Measurements from ENCODE around the gene PDSS2.
"Not testable (repeated sequence)": the region's sequence is repeated elsewhere in the genome, so short reads cannot be mapped to it uniquely, and the experiment has no call there.

Gene PDSS2

GRCh38 chr6:107413966-107414645 lies 45.3 kb downstream of the PDSS2 start:
- DNase-seq, result no peak

GRCh38 chr6:107411161-107411560 lies 48.2 kb downstream of the PDSS2 start:
- no peak for DNase-seq

- DNase-seq, result no peak
Measured at GRCh38 chr6:107409942-107410341, 49.4 kb downstream of the PDSS2 start.

- no peak for DNase-seq
Measured at GRCh38 chr6:107408714-107409113, 50.6 kb downstream of the PDSS2 start.

GRCh38 chr6:107405002-107405401 lies 54.4 kb downstream of the PDSS2 start:
- DNase-seq, result no peak

- DNase-seq, result no peak
Measured at GRCh38 chr6:107402533-107402932, 56.8 kb downstream of the PDSS2 start.

- DNase-seq, result no peak
Measured at GRCh38 chr6:107401573-107401972, 57.8 kb downstream of the PDSS2 start.

- no peak for DNase-seq
Measured at GRCh38 chr6:107400616-107401147, 58.7 kb downstream of the PDSS2 start.

- no peak for DNase-seq
Measured at GRCh38 chr6:107399935-107400334, 59.4 kb downstream of the PDSS2 start.

- no peak for DNase-seq
Measured at GRCh38 chr6:107398001-107398400, 61.4 kb downstream of the PDSS2 start.

GRCh38 chr6:107396211-107396610 lies 63.2 kb downstream of the PDSS2 start:
- no peak for DNase-seq

GRCh38 chr6:107392069-107392468 lies 67.3 kb downstream of the PDSS2 start:
- DNase-seq, result no peak

GRCh38 chr6:107390685-107391435 lies 68.5 kb downstream of the PDSS2 start:
- no peak for DNase-seq

GRCh38 chr6:107390056-107390455 lies 69.3 kb downstream of the PDSS2 start:
- no peak for DNase-seq

- DNase-seq, result no peak
Measured at GRCh38 chr6:107386904-107387303, 72.5 kb downstream of the PDSS2 start.

- DNase-seq, result no peak
Measured at GRCh38 chr6:107386340-107386739, 73.0 kb downstream of the PDSS2 start.

- DNase-seq, result no peak
Measured at GRCh38 chr6:107383705-107384104, 75.7 kb downstream of the PDSS2 start.

- no peak for DNase-seq
Measured at GRCh38 chr6:107374264-107374663, 85.1 kb downstream of the PDSS2 start.

- no peak for DNase-seq
Measured at GRCh38 chr6:107369493-107369892, 89.9 kb downstream of the PDSS2 start.

GRCh38 chr6:107368471-107368870 lies 90.9 kb downstream of the PDSS2 start:
- DNase-seq, result no peak

- not testable (repeated sequence) for DNase-seq
Measured at GRCh38 chr6:107364173-107364572, 95.2 kb downstream of the PDSS2 start.

- DNase-seq, result no peak
Measured at GRCh38 chr6:107361753-107362604, 97.4 kb downstream of the PDSS2 start.

- DNase-seq, result no peak
Measured at GRCh38 chr6:107360476-107360875, 98.9 kb downstream of the PDSS2 start.

Measured in NCI-H1436 treated with DMSO at 0.1 percent for 48 hours (cell line).